NCI-H2227 (cell line): ENCODE results near the gene CEP72.
"Not testable (repeated sequence)": the region's sequence is repeated elsewhere in the genome, so short reads cannot be mapped to it uniquely, and the experiment has no call there.

Source experiments
- DNase-seq: peaks from one replicate; lab custom pipeline; 2025; ENCODE audit not compliant: unreplicated experiment; lab: John Stamatoyannopoulos, UW

CEP72 gene

DNA sequence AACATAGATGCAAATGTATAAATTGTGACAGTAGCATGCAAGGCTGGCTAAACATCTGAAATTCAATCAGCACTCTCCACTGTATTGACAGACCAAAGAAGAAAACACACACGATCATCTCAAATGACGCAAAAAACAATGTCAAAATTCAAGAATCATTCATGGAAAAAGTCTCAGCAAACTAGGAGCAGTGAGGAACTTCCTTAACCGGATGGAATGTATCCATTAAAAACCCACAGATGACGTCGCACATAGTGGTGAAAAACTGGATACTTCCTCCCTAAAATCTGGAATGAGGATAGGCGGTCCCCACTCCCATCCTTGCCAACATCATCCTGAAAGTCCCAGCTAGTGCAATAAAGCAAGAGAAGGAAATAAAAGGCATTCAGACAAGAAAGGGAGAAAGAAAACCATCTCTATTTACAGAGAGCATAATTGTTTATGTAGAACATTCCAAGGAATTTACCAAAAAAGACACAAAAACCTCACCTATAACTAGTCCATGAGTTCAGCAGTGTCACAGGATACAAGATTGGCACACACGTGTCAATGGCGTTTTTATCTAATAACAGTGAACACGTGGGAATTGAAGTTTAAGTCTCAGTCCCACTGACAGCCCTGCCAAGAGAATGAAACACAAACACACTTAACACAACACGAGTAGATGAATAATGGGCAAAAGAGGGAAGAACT lies 14.1 kb upstream of the CEP72 start:
- no peak for DNase-seq

DNA sequence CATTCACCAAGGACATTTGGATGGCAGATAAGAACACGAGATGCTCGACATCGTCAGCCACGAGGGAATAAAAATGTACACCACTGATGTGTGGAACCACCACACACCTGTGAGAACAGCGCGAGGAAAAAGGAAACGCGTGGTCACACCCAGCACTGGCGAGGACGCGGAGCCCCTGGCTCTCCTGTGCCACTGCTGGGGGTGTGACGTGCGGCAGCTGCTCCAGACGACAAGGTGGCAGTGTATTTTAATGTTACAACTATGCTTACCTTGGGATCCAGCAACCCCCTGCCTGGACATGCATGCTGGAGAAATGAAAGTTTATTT lies 13.6 kb upstream of the CEP72 start:
- DNase-seq, result no peak

DNA sequence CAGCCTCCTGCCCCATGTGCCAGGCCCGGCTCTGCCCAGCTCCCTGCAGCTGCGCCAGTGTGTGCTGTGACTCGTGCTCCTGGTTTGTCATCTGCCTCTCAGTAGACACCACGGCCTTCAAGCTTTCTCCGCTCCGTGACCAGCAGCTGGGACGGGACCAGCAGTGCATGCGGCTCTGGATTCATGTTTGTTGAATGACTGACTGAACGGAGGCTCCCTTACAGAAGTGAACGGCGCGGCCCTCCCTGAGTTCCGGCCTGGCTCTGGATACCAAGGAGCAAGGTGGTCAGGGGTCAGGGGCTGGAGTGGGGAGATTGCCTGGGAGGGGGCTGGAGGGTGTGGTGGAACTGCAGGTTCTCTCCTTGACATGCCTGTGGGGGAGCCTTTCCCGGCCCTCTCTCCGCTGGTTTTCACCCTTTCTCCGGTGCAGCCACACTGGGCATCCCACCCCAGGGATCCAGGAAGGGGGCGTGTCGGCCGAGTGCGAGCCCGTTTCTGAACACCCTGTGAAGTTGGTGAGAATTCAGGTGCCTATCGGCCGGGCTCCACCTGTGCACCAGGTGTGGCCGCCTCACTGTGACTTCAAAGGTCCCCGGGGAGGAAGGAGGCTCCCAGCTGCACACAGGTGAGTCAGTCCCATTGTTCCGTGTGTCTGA lies 11.1 kb upstream of the CEP72 start:
- DNase-seq, result no peak

DNA sequence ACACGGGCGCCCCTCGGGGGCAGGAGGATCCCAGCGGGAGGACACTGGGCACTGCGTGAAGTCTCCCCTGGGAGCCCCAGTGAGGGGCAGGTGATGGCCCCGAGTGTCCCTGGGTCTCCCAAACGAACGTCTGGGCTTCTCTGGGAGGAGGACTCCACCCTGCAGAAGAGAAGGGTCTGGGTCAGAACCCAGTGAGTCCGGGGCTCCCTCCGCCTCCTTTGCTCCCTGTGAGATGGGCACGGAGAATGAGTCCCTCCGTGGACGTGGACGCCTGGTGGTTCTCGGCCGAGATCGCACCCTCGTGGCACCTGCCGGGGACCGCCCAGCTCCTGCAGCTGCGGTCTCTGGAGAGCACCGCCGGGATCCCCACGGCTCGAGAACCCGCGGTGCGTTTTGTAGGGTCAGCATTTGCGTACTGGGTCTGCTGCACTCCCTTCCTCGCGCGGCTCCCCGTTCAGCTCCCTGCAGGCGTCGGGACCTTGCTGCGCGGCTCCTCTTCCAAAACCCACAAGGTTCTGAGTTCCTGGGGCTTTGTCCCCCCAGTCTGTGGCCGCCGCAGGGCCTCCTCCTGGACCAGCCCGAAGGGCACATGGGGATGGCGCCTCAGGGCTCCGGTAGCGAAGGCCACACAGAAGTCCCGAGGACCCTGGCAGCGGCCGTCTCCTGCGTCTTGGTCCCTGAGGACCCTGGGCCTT lies 10.2 kb upstream of the CEP72 start:
- DNase-seq, result no peak

DNA sequence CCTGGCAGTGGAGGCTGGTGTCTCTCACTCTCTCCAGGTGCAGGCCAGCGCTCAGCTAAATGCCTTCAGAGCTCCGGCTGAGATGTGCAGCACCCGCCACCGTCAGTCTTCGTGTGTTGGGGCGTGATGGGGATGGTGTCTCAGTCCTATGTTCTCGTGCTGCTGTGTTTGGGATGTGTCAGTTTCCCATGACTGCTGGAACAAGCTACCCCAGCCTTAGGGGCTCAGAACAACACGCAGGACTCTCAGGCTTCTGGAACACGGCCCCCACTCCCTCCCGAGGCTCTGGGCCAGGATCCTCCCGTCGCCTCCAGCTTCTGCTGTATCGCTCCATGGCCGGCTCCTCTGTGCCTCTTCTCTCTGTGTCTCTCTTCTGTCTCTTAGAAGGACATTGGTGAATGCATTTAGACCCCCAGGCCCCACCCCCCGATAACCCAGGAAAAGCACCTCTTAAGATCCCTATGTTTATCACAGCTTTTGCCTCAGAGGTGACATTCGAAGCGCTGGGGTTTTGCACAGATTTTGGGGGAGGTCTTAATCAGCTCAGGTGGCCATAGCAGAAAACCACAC lies 9.6 kb upstream of the CEP72 start:
- DNase-seq, result no peak

DNA sequence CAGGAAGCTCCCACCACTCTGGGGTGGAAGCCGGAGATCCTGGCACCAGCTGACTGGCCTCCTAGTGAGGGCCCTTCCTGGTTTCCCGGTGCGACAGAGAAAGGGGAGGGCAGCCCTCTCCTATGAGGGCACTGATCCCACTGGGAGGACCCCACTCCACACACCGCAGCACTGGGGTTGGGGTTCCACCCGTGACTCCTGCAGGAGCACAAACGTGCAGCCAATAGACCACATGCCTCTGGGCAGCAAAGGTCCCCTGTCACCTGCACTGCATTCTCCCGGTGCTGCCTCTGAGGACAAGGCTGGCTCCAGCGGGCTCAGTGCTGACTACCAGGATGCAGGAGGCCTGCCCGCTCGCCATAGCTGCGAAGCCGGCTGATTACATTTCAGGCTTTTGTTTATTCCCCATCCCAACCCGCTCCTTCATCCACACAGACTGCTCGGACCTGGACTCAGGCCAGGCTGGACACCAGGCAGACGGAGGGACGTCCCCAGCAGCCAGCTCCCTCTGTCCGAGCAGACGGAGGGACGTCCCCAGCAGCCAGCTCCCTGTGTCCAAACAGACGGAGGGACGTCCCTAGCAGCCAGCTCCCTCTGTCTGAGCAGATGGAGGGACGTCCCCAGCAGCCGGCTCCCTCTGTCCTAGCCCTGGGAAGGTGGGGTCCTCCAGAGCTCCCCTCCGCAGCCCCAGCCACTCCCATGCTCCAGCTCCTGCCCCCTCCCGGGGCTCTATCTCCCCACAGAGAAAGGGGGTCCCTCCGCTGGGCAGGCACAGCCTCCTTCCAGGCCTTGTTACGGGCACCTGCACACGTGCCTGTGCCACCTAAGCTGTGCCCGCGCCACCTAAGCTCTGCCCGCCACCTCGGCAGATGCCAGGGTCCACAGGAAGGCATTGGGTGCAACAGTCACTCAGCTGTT lies 8.8 kb upstream of the CEP72 start:
- no peak for DNase-seq

DNA sequence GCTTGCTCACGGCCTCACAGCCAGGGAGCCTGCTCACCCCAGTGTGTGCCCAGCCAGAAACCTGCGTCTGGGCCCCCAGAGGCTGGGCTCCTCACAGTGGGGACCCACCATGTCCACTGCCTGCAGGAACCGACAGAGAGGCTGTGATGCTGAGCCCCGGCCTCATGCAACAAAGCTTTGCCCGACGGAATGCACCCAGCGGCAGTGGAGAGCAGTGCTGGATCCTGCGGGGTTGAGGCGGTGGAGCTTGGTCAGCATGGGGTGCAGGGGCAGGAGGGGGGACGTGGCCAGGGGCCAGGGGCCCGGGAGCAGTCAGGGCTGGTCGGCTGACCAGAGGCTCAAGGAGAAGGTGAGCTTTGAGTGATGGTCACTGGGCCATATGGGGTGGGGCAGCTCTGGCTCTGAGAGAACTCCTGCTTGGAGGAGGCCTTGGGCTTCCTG lies 7.7 kb upstream of the CEP72 start:
- no peak for DNase-seq

DNA sequence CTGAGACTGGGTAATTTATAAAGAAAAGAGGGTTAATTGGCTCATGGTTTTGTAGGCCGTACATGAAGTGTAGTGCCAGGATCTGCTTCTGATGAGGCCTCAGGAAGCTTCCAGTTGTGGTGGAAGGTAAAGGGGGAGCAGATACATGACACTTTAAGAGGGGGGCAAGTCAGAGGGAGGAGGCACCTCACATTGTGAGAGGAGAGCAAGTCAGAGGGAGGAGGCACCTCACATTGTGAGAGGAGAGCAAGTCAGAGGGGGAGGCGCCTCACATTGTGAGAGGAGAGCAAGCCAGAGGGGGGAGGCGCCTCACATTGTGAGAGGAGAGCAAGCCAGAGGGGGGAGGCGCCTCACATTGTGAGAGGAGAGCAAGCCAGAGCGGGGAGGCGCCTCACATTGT lies 7.0 kb upstream of the CEP72 start:
- not testable (repeated sequence) for DNase-seq

DNA sequence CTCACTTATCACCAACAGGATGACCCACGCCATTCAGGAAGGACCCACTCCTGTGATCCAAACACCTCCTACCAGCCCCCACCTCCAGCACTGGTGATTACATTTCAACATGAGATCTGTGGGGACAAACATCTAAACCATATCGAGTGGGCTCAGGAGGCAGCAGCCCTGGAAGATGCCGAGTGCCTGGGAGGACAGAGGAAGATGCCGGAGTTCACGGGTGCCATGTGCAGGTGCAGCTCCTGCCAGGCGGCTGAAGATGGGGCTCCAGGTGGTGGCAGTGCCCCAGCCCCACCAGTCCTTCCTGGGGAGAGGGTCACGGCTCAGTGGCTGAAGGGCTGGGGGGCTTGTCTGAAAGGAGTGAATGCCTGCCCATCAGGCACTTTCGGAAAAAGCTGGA lies 6.1 kb upstream of the CEP72 start:
- DNase-seq, result no peak

DNA sequence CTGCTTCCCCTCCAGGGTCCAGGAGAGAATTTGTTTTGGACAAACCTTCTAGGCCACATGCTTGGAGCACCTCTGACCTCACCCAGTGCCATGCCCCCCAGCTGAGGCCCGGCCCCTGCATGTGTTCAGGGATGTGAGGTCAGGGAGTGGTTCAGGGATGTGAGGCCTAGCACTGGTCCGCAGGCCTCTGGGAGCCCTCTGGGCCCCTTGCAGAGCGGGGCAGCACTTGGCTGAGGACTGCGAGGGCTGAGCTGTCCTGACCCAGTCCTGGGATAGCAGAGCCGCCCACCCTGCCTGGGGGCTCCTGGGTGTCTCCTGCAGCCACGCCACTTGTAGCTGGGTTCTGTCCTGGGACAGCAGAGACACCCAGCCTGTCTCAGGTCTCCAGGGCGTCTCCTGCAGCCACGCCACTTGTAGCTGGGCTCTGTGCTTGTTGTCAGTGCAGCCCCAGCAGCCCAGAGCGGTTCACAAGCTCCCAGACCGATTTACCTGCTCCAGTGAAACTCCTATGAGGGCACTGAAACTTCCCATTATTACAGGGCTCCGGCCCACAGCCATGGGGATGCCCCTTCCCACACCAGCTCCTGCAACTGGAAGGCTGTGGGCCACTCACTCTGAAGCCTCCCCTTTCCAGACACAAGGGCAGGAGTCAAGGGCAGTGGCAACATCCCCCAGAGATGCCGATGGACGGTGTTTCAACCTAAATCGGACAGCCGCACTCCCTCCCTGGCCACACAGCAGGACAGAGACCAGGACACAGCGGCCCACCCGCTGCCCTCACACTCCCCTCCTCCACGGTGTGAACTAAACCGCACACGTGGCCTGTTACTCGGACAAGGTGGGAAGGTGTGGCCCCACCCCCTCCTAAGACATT lies 5.4 kb upstream of the CEP72 start:
- no peak for DNase-seq

DNA sequence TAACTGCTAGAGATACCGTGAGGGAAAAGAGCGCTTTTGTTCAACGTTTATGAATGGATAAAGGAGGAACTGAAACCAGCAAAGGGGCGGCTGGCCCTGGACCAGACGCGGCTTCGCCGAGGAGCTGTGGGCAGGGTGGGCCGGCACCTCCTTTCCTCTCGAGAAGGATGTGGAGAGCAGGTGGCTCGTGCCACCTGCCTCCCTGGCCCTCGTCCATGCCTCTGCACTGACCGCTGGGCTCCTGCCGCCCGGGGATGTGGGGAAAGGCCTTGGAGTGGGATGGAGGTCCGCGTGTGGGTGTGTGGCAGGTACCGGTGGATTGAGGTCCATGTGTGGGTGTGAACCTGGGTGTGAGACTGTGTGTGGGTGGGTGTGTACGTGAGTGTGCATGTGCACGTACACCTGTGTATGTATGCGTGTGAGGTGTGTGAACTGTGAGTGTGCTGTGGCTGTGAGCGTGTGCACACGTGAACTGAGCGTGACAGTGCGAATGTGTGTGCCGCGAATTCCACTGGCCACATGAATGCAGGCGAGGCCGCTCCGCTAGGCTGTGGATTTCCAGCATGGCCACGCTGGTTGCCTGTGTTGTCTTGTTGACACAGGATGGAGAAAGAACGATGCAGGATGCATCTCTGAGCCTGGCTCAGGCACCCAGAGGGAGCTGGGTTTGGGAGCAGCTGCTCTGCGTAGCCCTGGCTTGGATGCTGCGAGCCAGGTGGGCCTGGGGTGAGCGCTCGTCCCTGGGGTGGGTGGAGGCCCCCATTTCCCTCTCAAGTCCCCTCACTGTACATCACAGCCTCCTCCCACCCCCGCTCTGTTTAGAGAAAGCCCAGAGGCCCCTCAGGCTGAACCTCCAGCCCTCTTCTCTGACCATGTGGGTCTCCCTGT lies 4.4 kb upstream of the CEP72 start:
- DNase-seq, result no peak

DNA sequence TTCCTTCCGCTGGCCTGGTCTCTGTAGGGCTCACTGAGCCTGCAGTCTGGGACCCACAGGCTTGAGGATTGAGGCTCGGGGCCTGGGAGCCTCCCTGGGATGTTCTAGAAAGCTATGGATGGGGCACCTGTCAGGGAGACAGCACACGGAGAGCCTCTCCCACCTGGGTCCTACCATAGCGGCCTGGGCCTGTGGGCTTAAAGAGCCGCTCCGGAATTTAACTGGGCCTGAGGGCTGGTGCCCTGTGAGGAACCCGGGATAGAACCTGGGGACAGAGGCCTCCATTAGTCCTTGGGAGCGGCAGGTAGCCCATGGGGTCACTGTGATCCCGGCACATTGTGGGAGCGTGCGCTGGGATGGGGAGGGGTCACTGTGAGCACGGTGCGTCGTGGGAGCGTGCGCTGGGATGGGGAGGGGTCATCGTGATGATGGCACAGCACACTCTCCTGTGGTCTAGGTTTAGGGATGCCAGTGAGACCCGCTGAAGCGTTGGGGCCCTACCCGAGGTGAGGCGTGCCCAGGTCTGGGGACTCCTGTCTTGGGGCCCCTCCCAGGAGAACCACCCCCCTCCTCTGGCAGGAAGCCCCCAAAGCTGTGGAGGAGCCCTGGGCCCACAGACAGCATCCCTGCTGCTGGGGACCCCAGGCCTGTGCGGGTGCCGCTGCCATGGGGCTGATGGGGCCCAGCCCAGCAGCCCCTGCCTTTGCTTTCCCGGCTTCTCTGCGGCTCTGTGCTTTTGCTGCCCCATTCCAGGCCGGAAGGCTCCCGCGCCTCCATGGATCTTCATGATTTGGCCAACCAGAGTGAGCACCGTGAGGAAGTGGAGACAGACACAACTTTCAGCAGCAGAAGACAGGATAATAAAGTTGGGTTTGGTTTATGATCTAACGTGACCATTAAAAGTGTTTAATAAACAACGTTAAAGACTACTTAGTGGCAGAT lies 3.4 kb upstream of the CEP72 start:
- no peak for DNase-seq

DNA sequence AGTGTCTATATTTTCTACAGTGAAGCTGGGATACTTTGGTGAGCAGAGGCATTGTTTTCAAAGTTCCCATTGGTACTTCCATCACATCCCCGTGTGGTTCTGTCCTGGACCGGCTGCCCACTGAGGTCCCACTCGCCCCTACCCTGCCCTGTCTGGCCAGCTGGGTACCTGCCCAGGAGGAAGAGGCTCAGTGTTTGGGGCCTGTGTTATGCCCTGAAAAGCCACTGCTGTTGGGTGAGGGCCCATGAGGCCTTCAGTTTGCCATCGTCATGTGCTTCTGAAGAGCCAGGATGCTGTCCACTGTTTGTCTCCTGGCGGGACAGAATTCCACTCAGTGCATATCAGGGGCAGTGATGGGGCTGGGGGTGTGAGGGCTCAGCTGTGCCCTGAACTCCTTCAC lies 2.6 kb upstream of the CEP72 start:
- no peak for DNase-seq

DNA sequence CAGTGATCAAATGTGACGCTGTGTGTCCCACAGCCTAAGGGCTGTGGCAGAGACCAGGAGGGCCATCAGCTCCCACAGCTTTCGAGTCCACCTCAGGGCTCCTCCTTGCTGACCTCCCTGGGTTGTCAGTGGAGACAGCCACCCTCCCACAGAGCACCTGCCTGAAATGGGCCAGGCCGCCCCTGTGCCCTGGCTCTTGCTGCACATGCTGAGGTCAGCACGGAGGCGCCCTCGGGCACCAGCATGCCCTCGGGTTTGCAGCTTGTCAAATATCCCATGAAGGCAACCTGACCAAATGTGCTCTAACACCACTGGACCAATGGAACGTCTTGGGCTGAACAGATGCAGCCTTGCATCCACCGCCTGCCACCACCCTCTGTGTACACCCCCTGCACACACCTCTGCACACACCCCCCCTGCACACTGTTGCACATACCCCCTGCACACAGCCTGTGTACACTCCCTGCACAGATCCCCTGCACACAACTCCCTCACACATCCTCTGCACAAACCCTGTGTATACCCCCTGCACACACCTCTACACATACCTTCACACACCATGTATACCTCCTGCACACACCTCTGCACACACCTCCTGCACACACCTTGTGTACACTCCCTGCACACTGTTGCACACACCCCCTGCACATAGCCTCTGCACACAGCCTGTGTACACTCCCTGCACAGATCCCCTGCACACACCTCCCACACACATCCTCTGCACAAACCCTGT lies 2.0 kb upstream of the CEP72 start:
- DNase-seq, result no peak

DNA sequence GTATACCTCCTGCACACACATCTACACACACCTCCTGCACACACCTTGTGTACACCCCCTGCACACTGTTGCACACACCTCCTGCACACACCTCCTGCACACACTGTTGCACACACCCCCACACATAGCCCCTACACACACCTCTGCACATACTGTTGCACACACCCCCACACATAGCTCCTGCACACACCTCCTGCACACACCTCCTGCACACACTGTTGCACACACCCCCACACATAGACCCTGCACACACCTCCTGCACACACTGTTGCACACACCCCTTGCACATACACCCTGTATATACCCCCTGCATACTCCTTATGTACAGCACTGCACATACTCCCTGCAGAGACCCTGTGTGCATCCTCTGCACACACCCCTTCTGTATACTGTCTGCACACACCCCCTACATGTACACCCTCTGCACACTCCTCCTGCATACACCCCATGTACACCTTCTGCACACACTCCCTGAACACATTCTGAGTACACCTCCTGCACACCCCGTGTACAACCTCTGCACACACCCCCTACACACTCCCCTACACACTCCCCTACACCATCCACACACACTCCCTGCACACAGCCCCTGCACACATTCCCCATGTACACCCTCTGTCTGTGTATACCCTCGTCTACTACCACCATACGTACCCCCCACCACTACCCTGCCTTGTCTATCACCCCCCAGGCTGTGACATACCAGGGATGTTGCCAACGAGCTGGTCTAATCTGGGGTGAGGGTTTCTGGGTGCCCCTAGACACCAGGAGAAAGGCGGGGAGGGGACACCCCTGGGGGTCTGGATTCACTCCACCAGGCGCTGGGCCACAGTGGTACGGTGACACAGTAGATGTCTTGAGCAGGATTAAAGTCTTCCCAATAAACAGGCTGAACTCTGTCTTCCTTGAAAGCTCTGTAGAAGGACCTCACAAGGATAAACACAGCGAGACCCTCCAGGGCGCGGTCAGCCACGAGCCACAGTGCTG lies 1.1 kb upstream of the CEP72 start:
- no peak for DNase-seq
